HG03521 (cell line): ENCODE results near the gene SPSB1.

Experiments used
- ATAC-seq: cut with Tn5 transposase; IDR thresholded peaks from one replicate; pipeline ENCODE4 v1.9.1; 2021; ENCODE audit warnings: mild to moderate bottlenecking, moderate library complexity; ENCODE audit not compliant: unreplicated experiment

SPSB1 gene

DNA sequence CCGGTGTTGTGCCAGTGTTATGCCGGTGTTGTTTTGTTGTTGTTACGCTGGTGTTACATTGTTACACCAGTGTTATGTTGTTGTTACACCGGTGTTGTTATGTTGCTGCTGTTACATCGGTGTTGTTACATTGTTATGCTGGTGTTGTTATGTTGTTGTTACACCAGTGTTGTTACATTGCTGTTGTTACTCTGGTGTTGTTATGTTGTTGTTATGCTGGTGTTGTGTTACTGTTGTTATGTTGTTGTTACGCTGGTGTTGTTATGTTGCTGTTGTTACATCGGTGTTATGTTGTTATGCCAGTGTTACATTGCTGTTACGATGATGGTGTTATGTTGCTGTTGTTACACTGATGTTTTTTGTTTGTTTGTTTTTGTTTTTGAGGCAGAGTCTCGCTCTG is 34.1 kb upstream of the SPSB1 start:
- ATAC-seq = no peak

DNA sequence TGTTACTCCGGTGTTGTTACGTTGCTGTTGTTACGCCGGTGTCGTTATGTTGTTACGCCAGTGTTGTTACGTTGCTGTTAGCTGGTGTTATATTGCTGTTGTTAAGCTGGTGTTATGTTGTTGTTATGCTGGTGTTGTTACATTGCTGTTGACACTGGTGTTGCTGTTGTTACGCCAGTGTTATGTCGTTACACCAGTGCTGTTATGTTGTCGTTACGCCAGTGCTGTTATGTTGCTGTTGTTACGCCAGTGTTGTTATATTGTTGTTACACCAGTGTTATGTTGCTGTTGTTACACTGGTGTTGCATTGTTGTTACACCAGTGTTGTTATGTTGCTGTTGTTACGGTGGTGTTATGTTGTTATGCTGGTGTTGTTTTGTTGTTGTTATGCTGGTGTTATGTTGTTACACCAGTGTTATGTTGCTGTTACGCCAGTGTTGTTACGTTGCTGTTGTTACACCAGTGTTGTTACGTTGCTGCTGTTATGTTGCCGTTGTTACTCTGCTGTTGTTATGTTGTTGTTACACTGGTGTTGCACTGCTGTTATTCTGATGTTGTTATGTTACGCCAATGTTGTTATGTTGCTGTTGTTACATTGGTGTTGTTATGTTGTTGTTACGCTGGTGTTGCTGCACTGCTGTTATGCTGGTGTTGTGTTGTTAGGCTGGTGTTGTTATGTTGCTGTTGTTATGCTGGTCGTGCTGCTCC is 32.5 kb upstream of the SPSB1 start:
- ATAC-seq = no peak

DNA sequence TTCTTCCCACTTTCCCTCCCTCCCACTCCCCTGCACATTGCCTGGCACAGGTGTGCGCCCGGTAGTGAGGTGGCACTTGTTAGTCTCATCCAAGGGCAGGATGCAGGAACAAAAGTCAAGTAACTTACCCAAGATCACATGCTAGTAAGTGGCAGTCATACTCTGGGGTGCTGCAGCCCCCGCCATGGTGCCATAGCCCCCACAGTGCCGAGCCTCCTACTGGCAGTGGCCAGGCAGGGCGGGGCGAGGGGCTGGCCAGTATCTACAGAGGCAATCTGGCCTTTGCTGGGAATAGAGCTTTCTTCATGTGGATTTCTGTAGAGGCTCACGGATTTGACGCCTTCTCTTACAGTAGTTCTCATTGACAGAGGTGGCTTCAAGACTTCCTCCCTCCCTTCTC is 31.2 kb upstream of the SPSB1 start:
- ATAC-seq = no peak

DNA sequence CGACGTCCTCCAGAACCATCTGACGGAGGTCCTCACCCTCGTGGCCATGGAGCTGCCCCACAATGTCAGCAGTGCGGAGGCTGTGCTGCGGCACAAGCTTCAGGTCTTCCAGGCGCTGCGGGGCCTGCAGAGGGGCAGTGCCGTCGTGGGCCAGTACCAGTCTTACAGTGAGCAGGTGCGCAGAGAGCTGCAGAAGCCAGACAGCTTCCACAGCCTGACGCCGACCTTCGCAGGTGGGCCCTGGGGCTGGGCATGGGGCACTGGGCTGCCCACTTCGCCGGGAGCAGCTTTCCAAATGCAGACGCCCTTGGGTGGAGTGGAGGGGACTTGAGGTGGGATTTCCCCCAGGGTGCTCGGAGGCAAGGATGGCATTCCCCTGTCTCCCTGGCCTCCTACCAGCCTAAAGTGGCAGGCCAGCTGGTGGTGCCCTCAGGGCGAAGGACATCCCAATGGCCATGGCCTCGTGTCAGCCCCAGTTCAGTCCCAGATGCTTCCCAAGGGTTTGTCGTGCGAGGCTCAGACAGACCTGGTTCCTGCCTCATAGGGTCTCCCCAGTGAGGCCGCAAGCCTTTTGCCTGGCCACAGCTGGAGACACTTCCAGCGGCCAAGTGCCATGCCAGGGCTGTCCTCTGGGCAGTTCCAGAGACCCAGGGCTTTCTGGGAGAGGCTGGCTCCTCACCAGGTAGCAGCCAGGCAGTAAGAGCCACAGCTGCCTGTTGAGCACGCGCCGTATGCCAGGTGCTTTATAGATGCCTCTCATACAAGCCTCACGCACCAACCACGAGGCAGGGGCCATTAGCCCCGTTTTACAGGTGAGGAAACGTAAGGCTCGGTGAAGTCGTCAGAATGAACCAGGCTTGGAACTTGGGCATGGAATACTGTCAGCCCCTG is 30.4 kb upstream of the SPSB1 start:
- no peak for ATAC-seq

DNA sequence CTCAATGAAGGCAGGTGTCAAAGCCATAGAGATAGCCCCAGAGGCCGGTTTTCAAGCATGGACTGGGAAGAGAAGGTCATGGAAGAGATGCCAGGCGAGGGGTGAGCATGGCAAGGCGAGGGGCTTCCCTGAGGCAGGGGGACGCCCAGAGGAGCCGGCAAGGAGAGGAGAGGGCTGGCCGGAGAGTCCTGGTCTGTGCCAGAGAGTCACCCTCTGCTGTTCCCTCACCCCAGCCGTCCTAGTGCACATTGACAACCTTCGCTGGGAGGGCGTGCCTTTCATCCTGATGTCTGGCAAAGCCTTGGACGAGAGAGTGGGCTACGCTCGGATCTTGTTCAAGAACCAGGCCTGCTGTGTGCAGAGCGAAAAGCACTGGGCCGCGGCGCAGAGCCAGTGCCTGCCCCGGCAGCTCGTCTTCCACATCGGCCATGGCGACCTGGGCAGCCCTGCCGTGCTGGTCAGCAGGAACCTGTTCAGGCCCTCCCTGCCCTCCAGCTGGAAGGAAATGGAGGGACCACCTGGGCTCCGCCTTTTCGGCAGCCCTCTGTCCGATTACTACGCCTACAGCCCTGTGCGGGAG is 29.3 kb upstream of the SPSB1 start:
- ATAC-seq = no peak

DNA sequence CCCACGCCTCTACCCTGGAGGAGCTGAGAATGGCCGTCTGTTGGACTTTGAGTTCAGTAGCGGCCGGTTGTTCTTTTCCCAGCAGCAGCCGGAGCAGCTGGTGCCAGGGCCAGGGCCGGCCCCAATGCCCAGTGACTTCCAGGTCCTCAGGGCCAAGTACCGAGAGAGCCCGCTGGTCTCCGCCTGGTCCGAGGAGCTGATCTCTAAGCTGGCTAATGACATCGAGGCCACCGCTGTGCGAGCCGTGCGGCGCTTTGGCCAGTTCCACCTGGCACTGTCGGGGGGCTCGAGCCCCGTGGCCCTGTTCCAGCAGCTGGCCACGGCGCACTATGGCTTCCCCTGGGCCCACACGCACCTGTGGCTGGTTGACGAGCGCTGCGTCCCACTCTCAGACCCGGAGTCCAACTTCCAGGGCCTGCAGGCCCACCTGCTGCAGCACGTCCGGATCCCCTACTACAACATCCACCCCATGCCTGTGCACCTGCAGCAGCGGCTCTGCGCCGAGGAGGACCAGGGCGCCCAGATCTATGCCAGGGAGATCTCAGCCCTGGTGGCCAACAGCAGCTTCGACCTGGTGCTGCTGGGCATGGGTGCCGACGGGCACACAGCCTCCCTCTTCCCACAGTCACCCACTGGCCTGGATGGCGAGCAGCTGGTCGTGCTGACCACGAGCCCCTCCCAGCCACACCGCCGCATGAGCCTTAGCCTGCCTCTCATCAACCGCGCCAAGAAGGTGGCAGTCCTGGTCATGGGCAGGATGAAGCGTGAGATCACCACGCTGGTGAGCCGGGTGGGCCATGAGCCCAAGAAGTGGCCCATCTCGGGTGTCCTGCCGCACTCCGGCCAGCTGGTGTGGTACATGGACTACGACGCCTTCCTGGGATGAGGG is 28.5 kb upstream of the SPSB1 start:
- no peak for ATAC-seq

DNA sequence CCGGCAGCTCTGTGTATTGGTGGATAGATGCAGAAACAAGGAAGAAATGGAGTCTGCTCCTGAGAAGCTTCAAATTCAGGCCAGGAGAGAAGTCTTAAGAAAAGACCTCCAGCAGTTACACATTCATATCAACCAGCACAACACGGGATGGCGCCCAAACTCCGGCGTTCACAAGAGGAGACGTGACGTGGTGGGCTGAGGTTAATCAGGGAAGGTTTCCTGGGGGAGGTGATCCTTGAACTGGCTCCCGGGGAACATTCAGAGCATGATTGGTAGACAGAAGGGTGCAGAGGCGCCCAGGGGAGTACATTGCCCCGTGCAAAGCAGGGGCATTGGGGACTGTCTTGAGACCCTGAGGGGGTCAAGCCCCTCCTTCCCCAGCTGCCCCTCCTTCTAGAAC is 27.7 kb upstream of the SPSB1 start:
- no peak for ATAC-seq

DNA sequence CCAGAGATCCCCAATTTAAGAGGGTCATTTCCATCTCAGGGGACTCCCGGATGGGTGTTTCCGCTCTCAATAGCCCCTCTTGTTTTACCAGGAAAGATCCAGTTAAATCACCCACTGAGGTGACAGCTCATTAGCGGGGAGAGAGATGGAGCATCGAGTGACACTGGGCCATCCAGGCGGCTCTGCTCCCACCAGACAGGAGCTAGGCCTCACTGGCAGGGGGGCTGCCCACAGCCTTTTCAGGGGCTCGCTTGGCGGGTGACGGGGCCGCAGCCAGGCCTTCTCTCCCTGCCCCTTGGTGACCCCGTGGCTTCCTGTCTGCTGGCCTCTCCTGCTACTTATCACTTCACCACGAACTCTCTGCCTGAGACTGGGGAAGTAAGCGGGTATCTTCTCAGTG is 26.7 kb upstream of the SPSB1 start:
- no peak for ATAC-seq

DNA sequence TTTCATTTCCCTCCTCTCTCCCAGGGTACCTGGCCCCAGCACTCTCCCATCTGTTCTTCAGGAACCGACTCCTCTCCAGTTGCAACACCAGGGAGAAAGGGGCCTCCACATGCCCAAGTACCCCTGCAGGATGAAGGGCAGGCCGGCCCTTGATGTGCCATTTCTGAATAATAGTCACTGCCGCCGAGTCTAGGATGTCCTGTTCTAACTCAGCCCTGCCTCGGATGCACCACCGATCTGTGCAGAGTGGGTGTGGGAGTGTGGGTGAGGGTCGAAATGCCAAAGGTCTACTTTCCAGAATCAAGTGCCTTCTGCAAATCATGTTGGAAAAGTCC is 25.4 kb upstream of the SPSB1 start:
- ATAC-seq = no peak

DNA sequence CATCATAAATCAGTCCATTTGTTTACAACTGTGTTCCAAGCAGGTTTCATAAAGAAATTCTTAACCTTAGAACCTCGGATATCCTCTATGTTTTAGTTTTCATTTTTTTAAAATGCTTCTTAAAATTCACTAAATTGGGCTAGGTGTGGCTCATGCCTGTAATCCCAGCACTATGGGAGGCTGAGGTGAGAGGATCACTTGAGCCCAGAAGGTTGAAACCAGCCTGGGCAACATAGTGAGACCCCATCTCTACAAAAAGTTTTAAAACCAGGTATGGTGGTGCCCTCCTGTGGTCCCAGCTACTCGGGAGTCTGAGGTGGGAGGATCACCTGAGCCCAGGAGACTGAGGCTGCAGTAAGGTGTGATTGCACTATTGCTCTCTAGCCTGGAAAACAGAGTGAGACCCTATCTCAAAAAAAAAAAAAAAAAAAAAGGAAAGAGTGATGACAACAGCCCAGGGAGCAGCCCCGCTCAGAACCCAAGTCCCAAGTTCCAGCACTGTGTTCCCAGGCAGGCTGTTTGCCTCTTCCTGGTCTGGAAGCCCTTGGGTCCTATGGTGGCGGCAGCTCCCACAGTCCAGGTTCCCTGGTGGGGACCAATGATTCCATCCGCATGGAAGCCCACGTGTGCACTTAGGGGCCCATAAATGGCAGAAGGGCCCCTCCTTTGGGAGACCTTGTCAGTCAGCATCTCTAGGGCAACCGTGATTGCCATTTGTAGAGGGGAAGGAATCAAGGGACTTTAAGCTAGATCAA is 24.7 kb upstream of the SPSB1 start:
- ATAC-seq = no peak

DNA sequence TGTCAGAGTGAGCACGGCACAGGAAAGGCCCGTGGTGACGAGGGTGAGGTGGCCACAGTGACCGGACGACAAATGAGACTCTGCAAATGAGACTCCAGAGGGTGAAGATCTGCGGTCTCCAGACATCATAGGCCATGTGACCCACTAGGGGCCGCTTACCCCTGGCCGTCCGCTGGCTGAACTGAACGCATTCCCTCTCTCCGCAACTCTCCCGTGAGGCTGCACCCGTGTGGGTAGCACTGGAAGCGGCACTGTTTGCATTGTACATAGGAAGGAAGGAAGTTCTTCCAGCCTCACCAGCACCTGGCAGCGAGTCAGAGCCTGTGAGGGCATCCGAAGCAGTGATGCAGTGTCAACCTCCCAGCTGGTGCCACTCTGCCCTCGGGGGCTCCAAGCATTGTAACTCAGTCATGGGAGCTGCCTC is 23.6 kb upstream of the SPSB1 start:
- ATAC-seq = no peak

DNA sequence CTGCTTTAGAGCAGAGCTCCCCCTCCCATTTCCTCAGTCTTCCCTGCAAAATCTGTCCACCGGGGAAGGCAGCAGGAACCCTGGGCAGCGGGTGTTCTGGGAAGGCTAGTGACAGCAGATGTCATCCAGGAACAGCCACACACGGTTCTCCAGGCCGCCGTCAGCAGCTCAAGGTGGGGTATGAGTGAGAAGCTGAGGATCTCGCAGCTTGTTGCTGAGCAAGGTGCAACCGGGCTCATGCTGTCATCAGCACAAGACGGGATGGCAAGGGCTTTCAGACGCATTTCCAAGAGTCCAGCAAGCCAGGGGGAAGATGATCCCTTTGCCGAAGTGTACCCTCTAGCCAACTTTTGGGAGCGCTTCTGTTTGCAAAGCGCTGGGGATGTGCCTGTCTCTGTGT is 23.0 kb upstream of the SPSB1 start:
- no peak for ATAC-seq

DNA sequence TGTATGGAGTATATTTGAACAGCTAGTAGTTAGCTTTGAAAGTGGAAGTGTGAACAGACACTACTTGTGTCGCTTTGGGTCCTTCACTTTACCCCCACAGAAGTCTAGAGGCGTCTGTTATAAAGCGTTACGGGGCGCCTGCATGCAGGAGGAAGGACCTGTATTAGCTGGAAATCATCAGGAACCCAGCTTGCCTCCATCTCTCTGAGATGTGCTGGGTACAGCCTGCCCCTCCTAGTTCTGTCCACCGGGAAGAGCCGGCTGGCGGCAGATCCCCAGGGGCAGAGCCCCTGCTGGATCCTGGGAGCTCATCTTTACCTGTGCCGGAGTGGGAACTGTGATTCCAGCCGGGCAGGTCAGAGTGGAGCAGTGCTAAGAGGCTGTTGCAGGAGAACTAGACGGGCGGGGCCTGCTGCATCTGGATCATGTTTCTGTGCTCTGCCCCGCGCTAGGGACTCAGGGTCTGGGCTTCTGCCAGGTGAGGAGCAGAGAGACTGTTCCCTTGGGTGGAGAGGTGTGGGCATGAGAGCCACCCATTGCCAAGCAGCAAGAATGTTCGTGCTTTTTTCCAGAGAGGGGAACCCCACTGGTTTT is 22.3 kb upstream of the SPSB1 start:
- ATAC-seq = no peak

DNA sequence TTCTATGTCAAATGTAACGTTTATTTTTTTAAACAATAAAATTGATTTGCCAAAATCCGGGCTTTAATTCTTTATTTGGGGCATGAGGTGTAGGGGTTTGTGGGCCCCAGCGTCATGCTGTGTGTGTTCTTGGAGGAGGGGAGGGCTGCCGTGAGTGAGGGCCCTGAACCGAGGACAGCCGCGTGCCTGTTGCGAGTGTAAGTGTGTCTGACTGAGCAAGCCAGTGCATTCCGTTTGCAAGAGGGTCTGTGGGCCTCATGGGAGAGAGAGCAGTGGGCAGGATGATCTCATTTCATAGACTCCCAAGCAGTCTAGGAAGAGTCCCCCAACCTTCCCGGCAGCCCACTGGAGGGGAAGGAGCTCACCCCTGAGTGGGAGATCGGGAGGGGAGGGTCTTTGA is 21.4 kb upstream of the SPSB1 start:
- no peak for ATAC-seq

DNA sequence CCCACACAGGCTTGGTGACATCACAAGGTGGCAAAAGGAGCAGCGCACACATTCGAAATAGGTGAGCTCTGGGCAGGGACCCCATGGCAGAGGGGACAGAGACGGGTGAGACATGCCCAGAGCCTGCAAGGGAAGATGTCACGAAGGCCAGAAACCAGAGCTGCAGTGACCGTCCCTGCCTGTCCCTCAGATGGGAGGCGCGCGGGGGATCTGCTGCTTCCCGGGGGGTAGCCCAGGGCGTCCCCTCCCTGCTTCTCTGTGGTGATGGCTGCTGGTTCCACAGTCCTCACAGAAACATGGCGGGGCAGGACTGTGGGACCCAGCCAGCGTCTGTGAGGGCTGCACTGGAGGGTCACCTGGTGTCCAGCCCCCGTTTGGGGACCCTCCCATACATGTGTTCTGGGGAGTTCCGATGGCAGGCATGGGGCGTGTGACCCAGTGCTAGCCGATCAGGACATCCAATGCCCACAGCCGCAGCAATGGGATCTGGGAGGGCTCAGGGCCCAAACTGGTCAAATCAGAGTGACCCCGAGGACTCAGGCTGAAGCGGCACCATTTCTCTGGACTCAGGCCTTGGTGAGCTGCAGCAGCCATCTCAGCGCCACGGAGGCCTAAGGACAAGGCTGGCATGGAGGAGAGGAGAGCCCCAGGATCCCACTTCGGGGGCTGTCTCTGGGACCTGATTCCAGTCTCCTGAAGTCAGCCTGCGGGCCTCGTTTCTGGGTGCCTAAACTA is 20.7 kb upstream of the SPSB1 start:
- no peak for ATAC-seq

DNA sequence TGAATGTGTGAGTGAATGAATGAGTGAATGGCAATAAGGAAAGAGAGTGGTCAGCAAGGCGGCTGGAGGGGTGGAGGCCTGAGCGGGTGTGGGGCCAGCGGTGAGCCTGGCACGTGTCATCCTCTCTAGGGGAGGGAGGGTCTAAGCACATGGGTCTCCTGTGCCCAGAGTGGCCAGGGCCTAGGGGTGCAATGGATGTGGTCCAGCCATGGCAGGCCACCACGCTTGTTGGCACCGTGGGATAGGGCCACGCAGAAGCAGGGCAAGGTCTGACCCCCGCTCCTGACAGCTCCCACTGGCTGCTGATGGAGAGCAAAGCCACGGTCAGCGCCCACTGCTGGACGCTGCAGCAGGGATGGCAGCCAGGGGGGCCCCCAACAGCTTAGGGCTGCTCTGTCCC is 19.5 kb upstream of the SPSB1 start:
- no peak for ATAC-seq

DNA sequence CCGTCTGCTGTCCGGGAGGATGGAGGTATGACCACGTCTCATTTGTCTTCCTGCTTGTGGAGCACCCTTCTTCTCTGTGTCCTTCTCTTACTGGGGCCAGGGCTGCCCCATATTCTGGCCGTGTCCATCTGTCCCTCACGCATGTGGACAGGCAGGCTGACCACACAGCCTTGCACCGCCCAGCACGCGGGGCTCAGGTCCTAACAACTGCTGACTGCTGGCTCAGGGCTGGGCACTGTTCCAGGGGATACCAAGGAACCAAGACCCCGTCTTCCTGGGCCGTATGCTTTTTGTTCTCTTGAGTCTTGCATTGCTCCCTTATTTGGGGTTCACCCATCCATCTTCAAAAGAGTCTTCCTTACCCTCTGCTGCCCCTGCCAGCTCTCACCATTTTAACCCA is 17.5 kb upstream of the SPSB1 start:
- no peak for ATAC-seq

DNA sequence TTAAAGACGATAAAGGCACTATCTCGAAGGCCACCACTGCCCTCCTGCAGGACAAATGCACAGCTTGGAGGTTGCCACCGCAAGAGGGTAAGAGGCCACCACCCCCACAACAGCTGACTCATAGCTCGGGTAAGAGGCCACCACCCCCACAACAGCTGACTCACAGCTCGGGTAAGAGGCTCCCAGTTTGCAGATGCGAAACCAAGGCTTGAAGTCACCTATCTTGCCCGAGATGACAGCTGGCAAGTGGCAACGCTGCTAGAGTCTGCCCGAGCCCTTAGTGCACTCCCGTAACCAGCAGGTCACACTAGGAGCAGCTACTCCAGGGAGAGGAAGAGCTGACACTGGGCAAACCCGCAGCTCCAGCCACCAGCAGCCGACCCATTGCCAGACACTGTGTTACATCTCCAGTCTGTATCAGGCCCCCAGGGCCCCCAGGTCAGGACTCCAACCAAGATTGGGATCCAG is 17.1 kb upstream of the SPSB1 start:
- peak; percentile 76 for ATAC-seq

DNA sequence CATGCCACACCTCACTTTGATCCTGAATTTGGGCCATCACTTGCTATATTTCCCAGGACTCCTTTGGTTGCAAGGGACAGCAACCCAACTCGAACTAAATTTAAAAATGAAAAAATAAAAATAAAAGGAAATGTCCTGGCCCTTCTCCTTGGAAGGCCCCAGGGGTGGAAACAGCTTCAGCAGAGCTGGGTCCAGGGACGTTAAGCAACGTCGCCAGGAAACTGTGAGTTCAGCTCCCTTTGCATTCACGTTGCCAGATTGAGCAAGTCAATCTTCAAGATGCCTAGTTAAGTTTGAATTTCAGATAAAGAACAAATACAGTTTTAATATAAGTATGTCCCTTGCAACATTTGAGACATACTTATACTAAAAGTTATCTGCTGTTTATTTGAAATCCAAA is 14.6 kb upstream of the SPSB1 start:
- ATAC-seq = no peak
